22Rv1 (cell line): ENCODE data around the gene TAF6.
A peak's percentile ranks its signal among the peaks of the same experiment; 100 is the strongest.
"Not testable (repeated sequence)": the region's sequence is repeated elsewhere in the genome, so short reads cannot be mapped to it uniquely, and the experiment has no call there.

Experiments
- H3K27ac ChIP-seq: fragments of 450-650 bp; 2 replicates; pipeline ENCODE4 v1.5.1; 2017
- CTCF ChIP-seq: fragments of 450-650 bp; IDR thresholded peaks from 2 replicates; pipeline ENCODE4 v1.5.1; 2017; ENCODE audit warnings: mild to moderate bottlenecking
- ZFX ChIP-seq: fragments of 450-650 bp; IDR thresholded peaks from 2 replicates; pipeline ENCODE4 v1.6.1; 2017; ENCODE audit warnings: antibody characterized with exemption, borderline replicate concordance

The TAF6 gene

GRCh38 chr7:100130608-100131453, 11.7 kb upstream of the TAF6 start:
- no peak overlapping the region for H3K27ac ChIP-seq
- peak; percentile 99 for TF ChIP-seq CTCF
- no peak for TF ChIP-seq ZFX

GRCh38 chr7:100130220-100130607, 11.1 kb upstream of the TAF6 start:
- not testable (repeated sequence) for H3K27ac ChIP-seq

GRCh38 chr7:100128637-100128963, 9.4 kb upstream of the TAF6 start:
- peak overlapping the region; percentile 100; the same call in 1 of the 2 replicates for H3K27ac ChIP-seq
- TF ChIP-seq ZFX (no peak), CTCF (no peak)

GRCh38 chr7:100127866-100128636, 8.9 kb upstream of the TAF6 start:
- H3K27ac ChIP-seq = peak overlapping the region; percentile 100

GRCh38 chr7:100126931-100127865, 8.0 kb upstream of the TAF6 start, which contains the start of gene MBLAC1:
MBLAC1 (plus strand) TSS chr7:100126967; CDS start chr7:100127396, 429 bp downstream.
- TF ChIP-seq CTCF = no peak
- no peak for TF ChIP-seq ZFX
- peak within 1 kb of the TSS; percentile 100 for H3K27ac ChIP-seq

More at GRCh38 chr7:100127866-100128636, 8.9 kb upstream of the TAF6 start:
- TF ChIP-seq ZFX = no peak
- TF ChIP-seq CTCF = no peak

GRCh38 chr7:100126239-100126930, 7.2 kb upstream of the TAF6 start:
- TF ChIP-seq CTCF = no peak
- no peak for TF ChIP-seq ZFX
- peak overlapping the region; percentile 100 for H3K27ac ChIP-seq
